WI38 (cell line): Measurements from ENCODE around the gene STK24.

ENCODE experiments used
- H3K4me3 ChIP-seq: 2 replicates; pipeline ENCODE4 v1.5.1; 2011; ENCODE audit warnings: low read depth, mild to moderate bottlenecking, control low read depth, low read length
- CTCF ChIP-seq: IDR thresholded peaks from 2 replicates; pipeline ENCODE4 v1.5.1; 2012; ENCODE audit warnings: low read depth, mild to moderate bottlenecking, control low read depth, low read length

Gene STK24

GRCh38 chr13:98496966-98497365, 79.9 kb downstream of the STK24 start:
- no peak for TF ChIP-seq CTCF
- H3K4me3 ChIP-seq = no peak overlapping the region

GRCh38 chr13:98496479-98496791, 80.5 kb downstream of the STK24 start:
- no peak overlapping the region; the same call in 1 of the 2 replicates for H3K4me3 ChIP-seq

GRCh38 chr13:98495627-98496478, 81.1 kb downstream of the STK24 start:
- TF ChIP-seq CTCF = no peak
- H3K4me3 ChIP-seq = peak overlapping the region; percentile 21; the same call in 1 of the 2 replicates

More at GRCh38 chr13:98496479-98496791, 80.5 kb downstream of the STK24 start:
- TF ChIP-seq CTCF = no peak

GRCh38 chr13:98494769-98495168, 82.1 kb downstream of the STK24 start:
- no peak overlapping the region for H3K4me3 ChIP-seq
- TF ChIP-seq CTCF = no peak

GRCh38 chr13:98493042-98493712, 83.7 kb downstream of the STK24 start:
- H3K4me3 ChIP-seq = no peak overlapping the region
- TF ChIP-seq CTCF = no peak

- no peak overlapping the region for H3K4me3 ChIP-seq
- no peak for TF ChIP-seq CTCF
Measured at GRCh38 chr13:98492335-98493041, 84.4 kb downstream of the STK24 start.
